ENCODE data around the gene FLOT1. TPM values are rescaled to one million over a fixed set of nuclear protein-coding genes. Genes with fewer than 3 reads are reported as not detected.

The FLOT1 gene
- polyA plus RNA-seq, 1 donor (not counting 4 experiments of a cell fraction or from before 2014, with no cell fraction given), result 21.6 TPM

GRCh38 chr6:30750379-30750668, 7.8 kb upstream of the FLOT1 start:
- TF ChIP-seq EZH2 (IDR thresholded peaks at IDR 0.05; ENCODE audit: low read length), result no peak
- no peak for TF ChIP-seq CTCF (optimal IDR thresholded peaks at IDR 0.05 in 1 of 3, IDR thresholded peaks at IDR 0.05 in 1 of 3, conservative IDR thresholded peaks at IDR 0.05 in 1 of 3; ENCODE audit: extremely low read depth in 1 of 3, insufficient read depth in 2 of 3, low read length in 3 of 3)
- no peak overlapping the region for H3K4me3 ChIP-seq (ENCODE audit: control insufficient read depth in 2 of 3, extremely low read depth in 1 of 3, insufficient read depth in 2 of 3, low read depth in 1 of 3, low read length in 3 of 3)
- H3K9me1 ChIP-seq (ENCODE audit: control insufficient read depth, extremely low read depth, insufficient read depth, low read length), result no peaks in the 10 kb centered on the region
- dilution Hi-C loops (cut with MboI; ENCODE audit: extremely low pct_ligation_motif_present, low sequenced_read_pairs), result no loop called here
- H3K27me3 ChIP-seq (ENCODE audit: control insufficient read depth, extremely low read depth, insufficient read depth, low read length), result no peaks in the 10 kb centered on the region
- FAIRE-seq, result no peak
- no peak overlapping the region for H2AFZ ChIP-seq (ENCODE audit: control insufficient read depth, low read length)
- H3K9ac ChIP-seq (ENCODE audit: control insufficient read depth, extremely low read depth, insufficient read depth, low read length), result peak overlapping the region; percentile 84
- no peaks in the 10 kb centered on the region for H4K20me1 ChIP-seq (ENCODE audit: control insufficient read depth, extremely low read depth, insufficient read depth, low read length)
- no peaks in the 10 kb centered on the region for H3K79me2 ChIP-seq (ENCODE audit: control insufficient read depth, insufficient read depth, low read length)
- no peaks in the 10 kb centered on the region for H3K36me3 ChIP-seq (ENCODE audit: control insufficient read depth in 2 of 2, extremely low read depth in 1 of 2, insufficient read depth in 2 of 2, low read length in 2 of 2)
- H3K9me3 ChIP-seq (ENCODE audit: control insufficient read depth, low read depth, low read length), result no peaks in the 10 kb centered on the region
- no peak for DNase-seq (ENCODE audit: low read depth, low spot score)
- H3K4me1 ChIP-seq (ENCODE audit: control insufficient read depth, extremely low read depth, insufficient read depth, low read length), result peaks cover 78% of the 10 kb centered on the region
- peak overlapping the region; percentile 79 for H3K4me2 ChIP-seq (ENCODE audit: control insufficient read depth, extremely low read depth, insufficient read depth, low read depth, low read length)
- H3K27ac ChIP-seq (ENCODE audit: control insufficient read depth, insufficient read depth, low read length), result peak overlapping the region; percentile 98

GRCh38 chr6:30749554-30750378, 7.3 kb upstream of the FLOT1 start:
- peak overlapping the region; percentile 79 for H3K4me2 ChIP-seq (ENCODE audit: control insufficient read depth, extremely low read depth, insufficient read depth, low read depth, low read length)
- peak overlapping the region; percentile 84 for H3K9ac ChIP-seq (ENCODE audit: control insufficient read depth, extremely low read depth, insufficient read depth, low read length)
- TF ChIP-seq CTCF (optimal IDR thresholded peaks at IDR 0.05 in 1 of 3, IDR thresholded peaks at IDR 0.05 in 1 of 3, conservative IDR thresholded peaks at IDR 0.05 in 1 of 3; ENCODE audit: extremely low read depth in 1 of 3, insufficient read depth in 2 of 3, low read length in 3 of 3) (peak in 1 of 3 experiments; percentile 0), EZH2 (IDR thresholded peaks at IDR 0.05; ENCODE audit: low read length) (no peak)
- peaks cover 78% of the 10 kb centered on the region for H3K4me1 ChIP-seq (ENCODE audit: control insufficient read depth, extremely low read depth, insufficient read depth, low read length)
- H3K9me3 ChIP-seq (ENCODE audit: control insufficient read depth, low read depth, low read length), result no peaks in the 10 kb centered on the region
- H3K4me3 ChIP-seq (ENCODE audit: control insufficient read depth in 2 of 3, extremely low read depth in 1 of 3, insufficient read depth in 2 of 3, low read depth in 1 of 3, low read length in 3 of 3), result peak overlapping the region in 2 of 3 experiments; percentile 11 to 41
- no peaks in the 10 kb centered on the region for H3K27me3 ChIP-seq (ENCODE audit: control insufficient read depth, extremely low read depth, insufficient read depth, low read length)
- H3K9me1 ChIP-seq (ENCODE audit: control insufficient read depth, extremely low read depth, insufficient read depth, low read length), result no peaks in the 10 kb centered on the region
- peak overlapping the region; percentile 98 for H3K27ac ChIP-seq (ENCODE audit: control insufficient read depth, insufficient read depth, low read length)
- no peaks in the 10 kb centered on the region for H3K36me3 ChIP-seq (ENCODE audit: control insufficient read depth in 2 of 2, extremely low read depth in 1 of 2, insufficient read depth in 2 of 2, low read length in 2 of 2)
- FAIRE-seq (peak; percentile 49), DNase-seq (ENCODE audit: low read depth, low spot score) (peak; percentile 86)
- no peaks in the 10 kb centered on the region for H3K79me2 ChIP-seq (ENCODE audit: control insufficient read depth, insufficient read depth, low read length)
- H2AFZ ChIP-seq (ENCODE audit: control insufficient read depth, low read length), result no peak overlapping the region
- dilution Hi-C loops (cut with MboI; ENCODE audit: extremely low pct_ligation_motif_present, low sequenced_read_pairs), result no loop called here
- no peaks in the 10 kb centered on the region for H4K20me1 ChIP-seq (ENCODE audit: control insufficient read depth, extremely low read depth, insufficient read depth, low read length)

All from keratinocyte (primary cell).